HG02623 (cell line): ENCODE data around the gene SH3GL3.

Experiments used
- ATAC-seq: cut with Tn5 transposase; IDR thresholded peaks from one replicate; pipeline ENCODE4 v1.9.1; 2021; ENCODE audit warnings: moderate library complexity; ENCODE audit not compliant: unreplicated experiment

Gene SH3GL3

DNA sequence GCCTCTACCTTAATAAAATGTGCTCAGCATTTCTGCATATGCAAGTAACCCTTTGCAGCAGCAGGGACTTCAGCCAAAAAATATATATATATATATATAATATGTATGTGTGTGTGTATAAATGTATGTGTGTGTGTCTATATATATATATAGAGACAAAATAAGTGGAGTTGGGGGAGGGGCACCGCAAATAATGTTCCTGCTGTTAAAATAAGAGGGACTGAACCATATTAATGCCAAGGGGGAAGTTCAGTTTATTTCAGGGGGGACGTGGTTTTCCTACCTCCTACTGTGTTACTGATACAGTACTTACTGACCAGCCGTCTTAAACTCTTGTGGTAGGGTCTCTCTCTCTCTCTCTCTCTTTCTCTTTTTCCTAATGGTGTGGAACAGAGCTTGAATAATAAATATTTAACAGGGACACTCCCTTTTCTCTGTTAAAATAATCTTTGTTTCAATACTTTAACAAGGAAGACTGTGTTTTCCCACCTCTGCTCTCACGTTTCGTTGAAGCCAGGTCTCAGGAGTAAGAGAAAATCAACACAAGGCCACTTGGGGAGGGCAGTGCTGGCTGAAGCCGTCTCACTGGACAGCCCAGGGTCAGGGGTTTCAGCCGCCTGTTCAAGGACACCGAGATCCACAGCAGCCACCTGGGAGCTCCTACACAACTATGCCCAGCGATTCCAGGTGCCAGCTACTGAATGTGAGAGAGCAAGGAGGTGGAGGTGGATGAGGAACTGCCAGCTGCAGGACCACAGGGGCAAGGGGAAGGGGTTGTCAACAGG, 164.0 kb downstream of the SH3GL3 start:
- no peak for ATAC-seq

GRCh38 chr15:83612226-83612625, 165.1 kb downstream of the SH3GL3 start:
- no peak for ATAC-seq

DNA sequence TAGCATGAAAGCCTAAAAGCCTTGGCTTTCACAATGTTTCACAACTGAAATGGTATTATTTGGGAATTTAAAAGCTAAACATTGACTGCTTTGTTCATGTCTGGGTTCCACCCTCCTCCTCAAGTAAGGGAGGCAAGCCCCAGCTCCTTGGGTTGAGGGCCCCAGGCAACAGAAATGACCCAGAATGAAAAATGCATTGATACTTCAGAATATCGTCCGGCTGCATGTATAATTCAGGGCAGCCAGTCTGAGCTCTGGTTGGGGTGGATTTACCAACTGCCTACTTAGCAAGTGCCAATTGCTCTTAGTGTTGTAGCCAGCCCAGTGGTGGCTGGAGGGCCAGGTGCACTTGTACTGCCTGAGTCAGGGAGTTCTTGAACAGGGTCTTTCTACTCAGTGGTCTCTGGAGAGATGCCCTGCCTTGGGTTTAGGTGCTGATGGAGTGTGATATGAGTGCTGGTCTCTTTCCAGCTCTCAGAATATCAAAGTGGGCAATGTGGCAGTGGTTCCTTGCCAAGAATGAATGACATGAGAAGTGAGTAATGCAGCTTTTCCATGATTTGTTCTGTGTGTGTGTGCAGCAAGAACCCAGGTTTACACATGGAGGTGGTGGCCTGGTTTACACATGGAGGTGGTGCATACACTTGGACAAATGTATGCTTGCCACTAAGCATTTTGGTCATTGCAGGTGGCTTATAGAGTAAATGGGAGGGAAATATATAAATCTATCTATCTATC, 165.9 kb downstream of the SH3GL3 start:
- ATAC-seq, result no peak

DNA sequence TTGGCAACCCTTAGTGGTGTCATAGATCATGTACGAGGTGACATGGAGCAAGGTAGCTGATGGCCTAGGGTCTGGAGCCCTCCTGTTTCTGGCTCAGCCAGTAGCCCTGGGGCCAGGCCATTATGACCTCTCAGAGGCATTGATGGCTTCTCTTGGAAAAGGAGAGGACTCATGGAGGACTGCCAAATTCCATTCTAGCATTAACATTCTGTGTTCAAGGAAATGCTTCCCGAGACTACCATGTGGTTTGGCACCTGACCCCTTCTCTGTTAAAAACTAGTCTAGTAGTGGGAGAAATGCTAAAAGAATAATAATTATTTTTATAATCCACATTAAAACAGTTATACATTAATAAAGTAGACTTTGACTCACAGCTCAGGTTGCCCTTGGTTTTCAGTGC, 166.6 kb downstream of the SH3GL3 start:
- ATAC-seq, result no peak

DNA sequence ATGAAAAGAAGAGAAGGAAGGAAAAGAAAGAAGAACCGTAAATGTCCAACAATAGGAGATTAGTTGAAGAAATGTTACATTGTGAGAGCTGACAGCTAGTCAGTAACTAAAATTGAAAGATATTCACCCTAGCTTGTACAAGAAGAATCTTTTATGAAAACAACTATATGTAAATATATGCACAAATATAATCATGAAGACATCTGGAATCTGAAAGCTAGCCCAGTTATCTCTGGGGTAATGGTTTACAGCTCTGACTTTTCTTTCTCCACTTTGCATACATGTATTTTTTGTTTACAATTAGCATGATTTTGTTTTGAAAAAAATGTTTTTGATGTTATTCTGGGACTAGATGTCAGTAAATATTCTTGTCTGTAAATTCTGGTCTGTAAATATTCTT, 169.7 kb downstream of the SH3GL3 start:
- ATAC-seq, result no peak

GRCh38 chr15:83626171-83626802, 179.1 kb downstream of the SH3GL3 start:
- ATAC-seq, result no peak

- no peak for ATAC-seq
Observed at GRCh38 chr15:83631534-83631933, 184.4 kb downstream of the SH3GL3 start.

DNA sequence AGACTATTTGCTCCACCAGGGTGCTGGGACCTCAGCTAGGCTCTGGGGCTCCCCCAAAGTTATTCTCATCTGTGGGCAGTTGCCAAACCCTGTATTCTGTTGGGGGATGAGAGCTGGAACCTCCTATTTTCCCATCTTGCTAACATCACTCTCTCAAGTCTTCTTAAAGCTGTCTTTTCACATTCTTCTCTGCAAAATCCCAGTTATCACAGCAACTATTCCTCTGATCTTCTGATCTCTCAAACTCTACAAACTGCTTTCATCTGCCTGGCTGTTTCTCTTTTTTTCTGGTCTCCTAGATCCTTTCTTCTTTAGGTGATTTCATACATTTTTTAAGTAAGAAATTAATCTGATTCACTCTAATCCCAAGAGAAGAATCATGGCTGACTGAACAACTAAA, 196.1 kb downstream of the SH3GL3 start:
- no peak for ATAC-seq

GRCh38 chr15:83644439-83644838, 197.3 kb downstream of the SH3GL3 start:
- no peak for ATAC-seq

DNA sequence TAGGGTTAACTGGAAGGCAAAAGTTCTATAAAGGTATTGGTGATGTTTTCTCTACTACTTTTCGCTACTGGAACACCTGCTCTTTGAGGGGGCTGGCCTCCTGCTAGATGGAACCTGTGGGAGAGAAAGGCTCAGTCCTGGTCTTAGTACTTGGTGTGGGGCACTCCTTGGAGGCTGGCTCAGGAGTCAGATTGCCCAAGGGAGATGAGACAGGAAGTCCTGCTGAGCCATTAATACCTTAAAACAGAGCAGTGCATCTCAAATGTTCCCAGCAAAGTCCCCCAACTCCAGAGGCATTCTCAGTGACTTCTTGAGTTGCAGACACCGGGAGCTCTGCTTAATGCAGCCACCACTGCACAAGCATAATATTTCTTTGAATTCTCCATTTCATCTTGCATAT, 203.7 kb downstream of the SH3GL3 start:
- ATAC-seq, result no peak

DNA sequence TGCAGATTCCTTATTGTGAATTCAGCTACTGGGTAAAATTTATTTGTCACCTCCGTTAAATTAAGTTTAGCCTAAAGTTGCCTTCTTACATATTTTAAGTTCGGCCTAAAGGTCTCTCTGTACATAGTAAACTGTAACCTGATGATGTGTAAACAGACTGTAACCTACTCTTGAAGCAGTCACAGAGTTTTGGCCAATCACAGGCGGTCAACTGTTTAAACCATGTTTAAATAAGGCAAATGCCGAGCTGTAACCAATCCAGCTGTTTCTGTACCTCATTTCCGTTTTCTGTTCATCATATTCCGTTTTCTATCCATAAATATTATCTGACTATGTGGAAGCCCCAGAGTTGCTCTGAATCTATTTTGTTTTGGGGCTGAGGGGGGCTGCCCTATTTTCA, 204.4 kb downstream of the SH3GL3 start:
- no peak for ATAC-seq

- no peak for ATAC-seq
Observed at GRCh38 chr15:83652626-83653204, 205.6 kb downstream of the SH3GL3 start.

- no peak for ATAC-seq
Observed at GRCh38 chr15:83653288-83653638, 206.1 kb downstream of the SH3GL3 start.

DNA sequence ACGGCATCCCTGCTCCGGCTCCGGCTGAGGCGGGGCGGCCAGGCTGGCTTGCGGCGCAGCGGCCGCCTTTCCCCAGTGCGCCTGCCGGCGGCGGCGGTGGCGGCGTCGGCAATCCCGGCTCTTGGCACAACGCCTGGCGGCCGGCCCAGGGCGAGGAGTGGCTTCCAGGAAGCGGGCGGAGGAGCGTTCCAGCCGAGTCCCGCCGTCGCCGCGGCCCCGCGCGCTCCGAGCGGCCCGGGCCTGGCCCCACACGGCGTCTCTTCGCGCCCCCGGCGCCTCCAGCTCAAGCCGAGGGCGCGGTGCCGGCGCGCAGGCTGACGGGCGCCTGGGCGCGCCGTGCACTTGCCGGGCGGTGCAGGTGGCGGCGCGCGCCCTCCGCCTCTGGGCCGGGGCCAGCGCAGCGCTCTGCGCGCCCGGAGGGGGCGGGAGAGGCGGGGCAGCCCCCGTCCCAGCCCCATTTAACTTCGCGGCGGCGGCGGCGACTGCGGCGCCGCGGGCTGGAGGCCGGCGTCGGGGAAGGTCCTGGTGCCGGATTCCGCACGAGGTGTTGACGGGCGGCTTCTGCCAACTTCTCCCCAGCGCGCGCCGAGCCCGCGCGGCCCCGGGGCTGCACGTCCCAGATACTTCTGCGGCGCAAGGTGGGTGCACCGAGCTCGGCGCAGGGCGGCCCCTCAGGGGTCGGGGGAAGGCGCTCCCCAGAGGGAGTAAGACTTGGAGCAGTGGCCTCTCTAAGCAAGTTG, 206.7 kb downstream of the SH3GL3 start, which contains the start of gene ADAMTSL3:
ADAMTSL3 (plus strand) TSS at position 485 of the 740 bp plus-strand sequence. CDS start 1,639 bp downstream, outside the sequence.
- no peak for ATAC-seq

DNA sequence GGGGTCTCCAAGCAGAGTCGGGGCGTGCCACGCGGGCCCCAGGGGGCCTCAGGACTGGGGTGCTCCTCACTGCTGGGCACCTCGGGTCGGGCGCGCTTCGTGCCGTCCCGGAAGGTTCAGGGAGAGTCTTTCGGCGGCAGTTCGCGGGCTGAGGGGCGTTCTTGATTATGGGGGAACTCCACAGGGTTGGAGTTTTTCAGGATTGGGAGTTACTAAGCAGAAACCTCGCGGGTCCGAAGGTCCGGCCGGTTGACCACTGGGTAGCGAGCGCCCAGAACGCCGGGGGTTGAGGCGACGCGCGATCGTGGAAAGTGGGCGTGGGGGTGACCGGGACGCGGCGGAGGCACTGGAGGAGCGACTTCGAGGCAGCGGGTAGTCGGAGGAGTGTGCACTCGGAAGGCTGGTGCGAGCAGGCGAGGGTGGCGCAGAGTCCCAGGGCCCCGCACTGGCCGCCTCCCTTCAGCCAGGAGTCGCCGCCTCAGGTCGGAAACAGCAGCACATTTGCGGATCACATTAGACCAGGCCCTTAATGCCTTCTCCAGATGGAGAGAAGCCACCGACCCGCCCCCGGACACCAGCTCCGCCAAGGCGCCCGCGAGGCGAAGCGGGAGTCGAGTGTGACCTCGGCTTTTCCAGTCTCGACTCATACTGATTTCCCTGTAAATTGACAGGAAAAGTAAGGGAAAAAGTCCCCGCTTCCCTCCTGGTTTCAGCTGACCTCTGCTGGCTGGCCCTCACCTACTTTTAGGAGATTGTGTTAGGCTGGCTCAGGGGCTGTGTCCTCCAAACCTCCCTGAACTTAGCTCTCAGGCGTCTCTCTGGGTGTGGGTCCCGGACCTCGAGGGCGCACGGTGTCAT, 207.5 kb downstream of the SH3GL3 start:
- ATAC-seq, result no peak

DNA sequence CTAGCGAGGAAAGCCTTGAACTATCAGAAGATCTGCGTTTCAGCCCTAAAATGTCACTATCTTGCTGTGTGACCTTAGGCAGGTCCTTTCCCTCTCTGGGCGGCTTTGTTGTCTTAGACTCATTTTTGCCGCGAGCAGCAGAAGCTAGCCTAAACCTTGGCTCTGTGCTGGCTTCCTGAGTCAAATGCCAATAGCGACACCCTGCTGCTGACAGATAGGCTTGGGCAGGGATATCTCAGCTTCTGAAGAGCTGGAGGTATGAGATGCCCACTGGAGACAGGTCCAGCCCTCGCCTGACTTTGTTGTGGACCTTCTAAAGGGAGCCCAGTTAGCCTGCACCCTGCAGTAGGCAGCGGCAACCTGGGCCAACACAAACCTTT, 208.1 kb downstream of the SH3GL3 start:
- no peak for ATAC-seq

- ATAC-seq, result no peak
Observed at GRCh38 chr15:83656192-83656591, 209.1 kb downstream of the SH3GL3 start.

GRCh38 chr15:83656943-83657528, 209.9 kb downstream of the SH3GL3 start:
- no peak for ATAC-seq

GRCh38 chr15:83657549-83657948, 210.4 kb downstream of the SH3GL3 start:
- no peak for ATAC-seq
